PC-9 (cell line): ENCODE data around the gene OBSCN. TPM values are rescaled to one million over a fixed set of nuclear protein-coding genes. Genes with fewer than 3 reads are reported as not detected.
A peak's percentile ranks its signal among the peaks of the same experiment; 100 is the strongest.
"Not testable (repeated sequence)": the region's sequence is repeated elsewhere in the genome, so short reads cannot be mapped to it uniquely, and the experiment has no call there.

Experiments
- BruUV-seq: library from RNA; stranded (reverse); fragments of 400-500 nt; replicated peaks from 2 replicates; lab custom pipeline; 2021; lab: Mats Ljungman, UMichigan
- CTCF ChIA-PET: fragments of 300-600 bp; sonication (Branson Sonifier 250); formaldehyde crosslinking; loops from one replicate; lab custom pipeline; 2022; ENCODE audit warnings: antibody characterized with exemption; lab: Charles Lee
- POLR2A ChIA-PET: fragments of 300-600 bp; sonication (Branson Sonifier 250); formaldehyde crosslinking; loops from one replicate; lab custom pipeline; 2022; ENCODE audit warnings: antibody characterized with exemption; ENCODE audit not compliant: unreplicated experiment; lab: Charles Lee
- DNase-seq, 2 experiments: peaks; one replicate each; pipeline versions ENCODE4 v3.0.0 to v3.0.0-alpha.2; 2015 to 2022; ENCODE audit warnings: mixed read lengths in 1 of 2
- H2AFZ ChIP-seq: fragments of 200-600 bp; sonication (generic); 2 replicates; pipeline ENCODE4 v1.8.1; 2017; ENCODE audit warnings: antibody characterized with exemption
- H3F3A ChIP-seq: fragments of 200-600 bp; sonication (generic); 2 replicates; pipeline ENCODE4 v1.8.1; 2017; ENCODE audit warnings: antibody characterized with exemption, mild to moderate bottlenecking, low read depth; ENCODE audit not compliant: insufficient read depth
- H3K27ac ChIP-seq: fragments of 200-600 bp; sonication (generic); 2 replicates; pipeline ENCODE4 v1.6.1; 2016; ENCODE audit warnings: mixed run types
- H3K27me3 ChIP-seq: fragments of 200-600 bp; sonication (generic); 2 replicates; pipeline ENCODE4 v1.6.1; 2016; ENCODE audit warnings: low read depth, mixed run types; ENCODE audit not compliant: insufficient read depth
- H3K36me3 ChIP-seq: fragments of 200-600 bp; sonication (generic); 2 replicates; pipeline ENCODE4 v1.6.1; 2016; ENCODE audit warnings: low read depth, mixed run types
- H3K4me1 ChIP-seq: fragments of 200-600 bp; sonication (generic); replicated peaks from 2 replicates; pipeline ENCODE4 v1.6.1; 2016; ENCODE audit warnings: mixed run types; ENCODE audit not compliant: insufficient read depth
- H3K4me2 ChIP-seq: fragments of 200-600 bp; sonication (generic); 2 replicates; pipeline ENCODE4 v1.6.1; 2017; ENCODE audit warnings: mixed run types
- H3K4me3 ChIP-seq: fragments of 200-600 bp; sonication (generic); 2 replicates; pipeline ENCODE4 v1.6.1; 2016; ENCODE audit warnings: mixed run types
- H3K79me2 ChIP-seq: fragments of 200-600 bp; sonication (generic); 2 replicates; pipeline ENCODE4 v1.6.1; 2017; ENCODE audit warnings: low read depth, mixed run types
- H3K9me2 ChIP-seq: fragments of 200-600 bp; sonication (generic); 2 replicates; pipeline ENCODE4 v1.8.1; 2017; ENCODE audit warnings: mild to moderate bottlenecking; ENCODE audit not compliant: insufficient read depth
- H3K9me3 ChIP-seq: fragments of 200-600 bp; sonication (generic); 2 replicates; pipeline ENCODE4 v1.8.1; 2016; ENCODE audit warnings: low read depth; ENCODE audit not compliant: insufficient read depth
- H4K20me1 ChIP-seq: fragments of 200-600 bp; sonication (generic); 2 replicates; pipeline ENCODE4 v1.8.1; 2017; ENCODE audit not compliant: insufficient read depth
- EZH2 ChIP-seq: fragments of 200-600 bp; sonication (generic); IDR thresholded peaks from 2 replicates; pipeline ENCODE4 v1.8.0; 2017; ENCODE audit warnings: antibody characterized with exemption, low read depth
- intact Hi-C: fragments of 100-400 bp; cut with micrococcal nuclease; formaldehyde crosslinking; loops from one replicate; pipeline ENCODE4 v1.10.0; 2022; ENCODE audit not compliant: unreplicated experiment
- total RNA-seq: library from RNA; stranded (reverse); gene quantifications from 2 replicates; pipeline ENCODE4 v1.2.3, GENCODE V29; 2021
- TF ChIP-seq, protein P1 (sequence below): fragments of 200-600 bp; sonication (generic); conservative IDR thresholded peaks from 2 replicates; pipeline ENCODE4 v1.6.1; 2017; ENCODE audit warnings: mixed run types, antibody characterized with exemption, mild to moderate bottlenecking, moderate library complexity

OBSCN gene
- total RNA-seq, 1 experiment from 2014 or later, result 62.9 TPM

DNA sequence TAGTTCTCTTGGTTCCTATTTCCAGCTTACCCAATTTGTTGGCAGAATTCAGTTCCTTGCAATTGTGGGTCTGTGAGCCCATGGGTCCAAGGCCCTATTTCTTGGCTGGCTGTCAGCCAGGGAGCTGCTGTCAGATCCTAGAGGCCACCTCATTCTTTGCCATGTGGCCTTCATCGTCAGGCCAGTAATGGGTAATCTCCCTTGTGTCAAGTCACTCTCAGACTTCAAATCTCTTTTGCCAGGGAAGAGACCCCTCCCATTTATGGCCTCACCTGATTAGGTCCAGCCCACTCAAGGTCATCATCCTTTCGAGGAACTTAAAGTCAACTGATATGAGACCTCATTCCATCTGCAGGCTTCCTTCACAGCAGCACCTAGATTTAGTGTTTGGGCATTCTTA, 17.9 kb downstream of the OBSCN start:
- intact Hi-C loops, result no loop called here
- Histone ChIP-seq H2AFZ (no peak overlapping the region), H3K27me3 (no peaks in the 10 kb centered on the region), H3F3A (peaks cover 11% of the 10 kb centered on the region; the same call in 1 of the 2 replicates), H3K4me1 (peaks cover 20% of the 10 kb centered on the region), H3K9me3 (no peaks in the 10 kb centered on the region), H4K20me1 (no peaks in the 10 kb centered on the region), H3K9me2 (no peaks in the 10 kb centered on the region), H3K27ac (no peak overlapping the region), H3K36me3 (peaks cover 5% of the 10 kb centered on the region; the same call in 1 of the 2 replicates), H3K4me3 (no peak overlapping the region), H3K4me2 (no peak overlapping the region), H3K79me2 (no peaks in the 10 kb centered on the region)
- POLR2A ChIA-PET, result no interaction called here
- DNase-seq, result no peak
- no TSS peak for BruUV-seq
- CTCF ChIA-PET, result no interaction called here
- no peak for TF ChIP-seq EZH2
- TF ChIP-seq, protein P1, sequence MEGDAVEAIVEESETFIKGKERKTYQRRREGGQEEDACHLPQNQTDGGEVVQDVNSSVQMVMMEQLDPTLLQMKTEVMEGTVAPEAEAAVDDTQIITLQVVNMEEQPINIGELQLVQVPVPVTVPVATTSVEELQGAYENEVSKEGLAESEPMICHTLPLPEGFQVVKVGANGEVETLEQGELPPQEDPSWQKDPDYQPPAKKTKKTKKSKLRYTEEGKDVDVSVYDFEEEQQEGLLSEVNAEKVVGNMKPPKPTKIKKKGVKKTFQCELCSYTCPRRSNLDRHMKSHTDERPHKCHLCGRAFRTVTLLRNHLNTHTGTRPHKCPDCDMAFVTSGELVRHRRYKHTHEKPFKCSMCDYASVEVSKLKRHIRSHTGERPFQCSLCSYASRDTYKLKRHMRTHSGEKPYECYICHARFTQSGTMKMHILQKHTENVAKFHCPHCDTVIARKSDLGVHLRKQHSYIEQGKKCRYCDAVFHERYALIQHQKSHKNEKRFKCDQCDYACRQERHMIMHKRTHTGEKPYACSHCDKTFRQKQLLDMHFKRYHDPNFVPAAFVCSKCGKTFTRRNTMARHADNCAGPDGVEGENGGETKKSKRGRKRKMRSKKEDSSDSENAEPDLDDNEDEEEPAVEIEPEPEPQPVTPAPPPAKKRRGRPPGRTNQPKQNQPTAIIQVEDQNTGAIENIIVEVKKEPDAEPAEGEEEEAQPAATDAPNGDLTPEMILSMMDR, result no peak

DNA sequence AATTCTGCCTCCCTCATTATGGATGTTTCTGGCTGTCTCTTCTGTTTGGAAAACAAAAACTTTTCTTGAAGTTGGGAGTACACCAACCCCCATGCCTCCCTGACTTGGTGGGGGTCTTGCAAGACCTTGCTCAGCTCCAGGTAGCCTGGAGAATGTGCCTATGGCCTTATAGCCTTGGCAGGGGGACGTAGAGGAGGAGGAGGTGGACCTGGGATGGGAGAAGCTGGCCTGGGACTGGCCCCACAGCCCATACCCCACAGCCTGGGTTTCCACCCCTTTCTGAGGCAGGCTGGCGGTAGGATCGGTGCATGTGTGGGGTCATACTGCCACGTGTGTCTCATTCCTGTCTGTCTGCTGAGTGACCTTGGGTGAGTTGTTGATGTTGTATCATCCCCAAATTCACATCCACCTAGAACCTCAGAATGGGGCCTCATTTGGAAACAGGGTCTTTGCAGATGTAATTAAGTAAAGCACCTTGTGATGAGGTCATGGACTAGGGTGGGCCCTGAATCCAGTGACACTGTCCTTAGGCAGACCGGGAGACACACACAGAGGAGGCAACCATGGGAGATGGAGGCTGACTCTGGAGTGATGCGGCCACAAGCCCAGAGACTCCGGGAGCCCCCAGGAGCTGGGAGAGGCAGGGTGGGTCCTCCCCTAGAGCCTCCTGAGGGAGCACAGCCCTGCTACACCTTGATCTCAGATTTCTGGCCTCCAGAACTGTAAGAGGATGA, 18.5 kb downstream of the OBSCN start:
- peaks cover 20% of the 10 kb centered on the region for H3K4me1 ChIP-seq
- POLR2A ChIA-PET, result no interaction called here
- peaks cover 11% of the 10 kb centered on the region; the same call in 1 of the 2 replicates for H3F3A ChIP-seq
- H3K4me3 ChIP-seq, result no peak overlapping the region
- H2AFZ ChIP-seq, result no peak overlapping the region
- no peaks in the 10 kb centered on the region for H3K9me2 ChIP-seq
- no peaks in the 10 kb centered on the region for H3K79me2 ChIP-seq
- intact Hi-C loops, result no loop called here
- no peaks in the 10 kb centered on the region for H3K9me3 ChIP-seq
- no peak for TF ChIP-seq EZH2
- TF ChIP-seq, protein P1, result no peak
- H3K27ac ChIP-seq, result no peak overlapping the region
- no peak for DNase-seq
- H4K20me1 ChIP-seq, result no peaks in the 10 kb centered on the region
- no peaks in the 10 kb centered on the region for H3K27me3 ChIP-seq
- CTCF ChIA-PET, result no interaction called here
- no TSS peak for BruUV-seq
- H3K36me3 ChIP-seq, result peaks cover 5% of the 10 kb centered on the region; the same call in 1 of the 2 replicates
- no peak overlapping the region for H3K4me2 ChIP-seq

DNA sequence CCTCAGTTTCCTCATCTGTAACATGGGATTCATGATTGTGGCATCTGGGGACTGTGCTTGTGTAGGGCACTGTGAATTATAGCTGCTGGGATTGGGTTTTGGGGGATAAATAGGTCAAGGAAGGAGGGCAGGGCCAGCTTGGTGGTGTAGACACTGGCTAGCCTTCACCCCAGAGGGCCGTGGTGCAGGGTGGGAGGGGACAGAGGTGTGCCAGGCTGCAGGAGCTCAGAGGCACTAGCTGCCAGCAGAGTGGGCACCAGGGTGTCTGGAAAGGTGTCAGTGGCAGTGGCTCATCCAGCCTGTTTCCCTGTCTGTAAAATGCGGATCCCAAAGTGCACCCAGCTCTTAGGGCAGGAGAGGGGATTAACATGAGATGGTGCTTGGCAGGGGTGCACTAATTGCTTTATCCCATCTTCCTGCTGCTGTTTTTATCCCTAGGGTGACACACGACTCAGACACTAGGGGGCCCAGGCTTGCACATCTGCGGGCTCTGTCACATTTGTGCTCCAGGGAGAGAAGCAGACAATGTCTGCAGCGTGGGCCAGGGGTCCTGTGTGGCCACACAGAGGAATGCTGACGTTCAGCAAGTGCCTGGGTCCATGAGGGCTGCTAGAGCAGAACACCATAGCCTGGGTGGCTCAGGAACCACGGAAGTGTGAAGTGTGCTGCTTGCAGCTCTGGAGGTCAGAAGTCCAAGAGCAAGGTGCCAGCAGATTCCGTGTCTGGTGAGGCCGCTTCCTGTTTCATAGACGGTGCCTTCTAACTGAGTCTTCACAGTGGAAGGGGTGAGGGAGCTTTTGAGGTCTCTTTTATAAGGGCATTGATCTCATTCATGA, 19.3 kb downstream of the OBSCN start:
- Histone ChIP-seq H4K20me1 (no peaks in the 10 kb centered on the region), H3K4me3 (no peak overlapping the region), H3K79me2 (no peaks in the 10 kb centered on the region), H3F3A (peaks cover 11% of the 10 kb centered on the region; the same call in 1 of the 2 replicates), H3K36me3 (peaks cover 8% of the 10 kb centered on the region; the same call in 1 of the 2 replicates), H3K27me3 (no peaks in the 10 kb centered on the region), H3K9me3 (no peaks in the 10 kb centered on the region), H2AFZ (no peak overlapping the region), H3K4me1 (peaks cover 20% of the 10 kb centered on the region), H3K4me2 (no peak overlapping the region), H3K27ac (no peak overlapping the region), H3K9me2 (no peaks in the 10 kb centered on the region)
- no peak for DNase-seq
- ChIA-PET POLR2A (interaction anchor here (0.7 kb wide), 1 partner anchor 103 kb away, joined by 4 read pairs; no protein-coding TSS in a partner anchor), CTCF (no interaction called here)
- intact Hi-C loops, result no loop called here
- no TSS peak for BruUV-seq
- TF ChIP-seq EZH2, result no peak
- TF ChIP-seq, protein P1, result peak; percentile 24; the same call in 1 of the 2 replicates

DNA sequence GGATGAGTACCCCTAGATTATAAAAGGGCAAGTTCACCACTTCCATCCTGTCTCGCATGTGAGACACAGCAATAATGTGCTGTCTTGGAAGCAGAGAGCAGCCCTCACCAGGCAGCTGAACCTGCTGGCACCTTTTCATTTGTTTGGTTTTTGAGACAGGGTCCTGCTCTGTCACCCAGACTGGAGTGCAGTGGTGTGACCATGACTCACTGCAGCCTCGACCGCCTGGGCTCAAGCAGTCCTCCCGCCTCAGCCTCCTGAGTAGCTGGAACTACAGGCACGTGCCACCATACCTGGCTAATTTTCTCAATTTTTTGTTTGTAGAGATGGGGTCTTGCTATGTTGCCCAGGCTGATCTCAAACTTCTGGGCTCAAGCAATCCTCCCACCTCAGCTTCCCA, 20.3 kb downstream of the OBSCN start:
- H3K9me3 ChIP-seq, CTCF ChIA-PET, BruUV-seq, H3K79me2 ChIP-seq, H3K4me3 ChIP-seq, POLR2A ChIA-PET, H4K20me1 ChIP-seq, intact Hi-C loops, H3K27me3 ChIP-seq, H3K4me2 ChIP-seq, H3K9me2 ChIP-seq, H2AFZ ChIP-seq, DNase-seq, H3K36me3 ChIP-seq: not testable (repeated sequence)
- H3K4me1 ChIP-seq, result peaks cover 20% of the 10 kb centered on the region
- H3F3A ChIP-seq, result peaks cover 11% of the 10 kb centered on the region; the same call in 1 of the 2 replicates
- peak overlapping the region; percentile 39 for H3K27ac ChIP-seq
